GM21515 (cell line): Measurements from ENCODE around the gene LRRC4C.

Source experiments
- ATAC-seq: cut with Tn5 transposase; IDR thresholded peaks from one replicate; pipeline ENCODE4 v1.9.1; 2021; ENCODE audit not compliant: unreplicated experiment

The LRRC4C gene

DNA sequence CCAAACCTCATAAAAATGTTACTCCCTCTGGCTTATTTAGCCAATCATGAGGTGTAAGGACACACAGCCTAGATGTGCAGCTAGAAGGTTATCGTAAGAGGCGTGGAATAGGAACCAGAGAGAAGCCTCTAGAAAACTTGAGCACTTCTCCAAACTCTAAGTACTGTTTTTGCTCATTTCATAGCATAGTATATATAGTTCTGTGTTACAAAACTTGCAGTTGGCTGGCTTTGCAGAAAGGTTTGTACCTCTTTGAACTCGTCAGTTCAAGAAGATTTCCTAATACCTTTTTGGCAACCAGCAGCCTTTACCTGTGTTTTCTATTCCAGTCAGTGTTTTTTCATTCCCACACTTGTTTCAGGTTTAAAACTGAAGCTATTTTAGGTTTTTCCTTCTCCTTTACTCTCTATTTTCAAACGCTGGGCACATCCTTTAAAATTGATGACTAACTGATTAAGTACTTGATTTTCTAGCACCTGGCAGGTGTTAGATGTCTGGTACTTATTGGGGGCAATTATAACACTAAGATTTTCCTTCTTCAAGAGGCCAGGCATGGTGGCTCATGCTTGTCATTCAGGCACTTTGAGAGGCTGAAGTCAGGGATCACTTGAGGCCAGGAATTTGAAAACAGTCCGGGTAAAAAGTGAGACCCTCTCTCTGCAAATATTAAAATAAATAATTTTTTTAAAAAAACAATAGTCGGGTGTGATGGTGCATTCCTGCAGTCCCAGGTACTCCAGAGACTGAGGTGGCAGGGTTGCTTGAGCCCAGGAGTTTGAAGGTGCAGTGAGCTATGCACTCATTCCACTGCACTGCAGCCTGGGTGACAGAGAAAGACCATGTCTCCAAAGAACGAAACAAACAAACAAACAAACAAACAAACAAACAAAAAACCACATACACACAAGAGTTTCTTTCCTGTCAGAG, 125.2 kb downstream of the LRRC4C start:
- ATAC-seq = no peak

DNA sequence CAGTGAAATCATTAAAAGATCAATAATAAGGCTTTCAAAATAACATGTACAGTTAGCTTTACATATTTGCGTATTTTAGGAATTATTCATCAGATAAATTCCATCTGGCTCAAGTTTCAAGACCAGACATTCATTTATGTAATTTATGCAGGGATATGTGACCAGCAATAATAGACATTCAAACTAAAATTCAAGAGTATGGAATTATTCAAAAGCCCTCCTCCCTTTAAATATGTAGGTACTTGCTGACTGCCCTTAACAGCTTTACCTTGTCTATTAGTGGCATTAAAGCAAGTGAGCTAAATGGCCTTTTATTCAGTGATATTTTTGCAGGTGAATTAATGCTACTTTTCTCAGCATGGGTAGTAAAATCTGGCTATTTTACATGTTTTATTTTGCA, 126.1 kb downstream of the LRRC4C start:
- ATAC-seq = no peak

DNA sequence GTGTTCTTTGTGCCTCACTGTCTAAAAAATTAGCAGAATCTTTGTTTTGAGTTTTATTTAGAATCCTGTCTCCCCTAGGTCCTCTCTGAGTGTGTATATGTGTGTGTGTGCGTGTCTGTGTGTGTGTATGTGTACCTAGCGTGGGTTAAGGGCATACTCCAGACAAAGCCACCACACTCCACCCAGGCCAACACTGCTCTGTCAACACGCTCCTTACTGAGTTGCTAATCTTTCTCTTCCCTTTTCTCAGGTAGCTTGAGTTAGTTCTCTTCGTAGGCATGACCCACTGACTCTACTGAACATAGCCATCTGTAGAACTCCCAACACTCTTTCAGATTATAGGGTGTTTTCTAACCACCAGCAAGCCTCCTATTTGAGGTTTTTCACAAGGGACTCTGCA, 131.1 kb downstream of the LRRC4C start:
- no peak for ATAC-seq

DNA sequence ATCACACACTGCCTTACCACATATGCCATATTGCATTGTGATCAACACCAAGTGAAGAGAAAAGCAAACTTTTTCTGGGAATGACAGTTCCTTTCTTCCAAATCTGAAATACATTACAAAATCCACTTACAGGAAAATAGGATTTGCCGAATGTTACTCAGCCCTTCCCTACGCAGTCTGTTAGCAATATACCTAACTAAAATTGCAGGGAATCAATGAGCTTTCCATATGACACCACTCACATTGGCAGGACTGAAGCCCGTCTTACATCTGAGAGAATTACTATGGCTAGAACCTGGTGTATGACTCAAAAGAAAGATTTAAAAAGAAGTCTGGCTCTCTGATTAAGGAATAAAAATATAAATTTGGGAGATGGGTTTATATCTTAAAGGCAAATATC, 136.0 kb downstream of the LRRC4C start:
- no peak for ATAC-seq

DNA sequence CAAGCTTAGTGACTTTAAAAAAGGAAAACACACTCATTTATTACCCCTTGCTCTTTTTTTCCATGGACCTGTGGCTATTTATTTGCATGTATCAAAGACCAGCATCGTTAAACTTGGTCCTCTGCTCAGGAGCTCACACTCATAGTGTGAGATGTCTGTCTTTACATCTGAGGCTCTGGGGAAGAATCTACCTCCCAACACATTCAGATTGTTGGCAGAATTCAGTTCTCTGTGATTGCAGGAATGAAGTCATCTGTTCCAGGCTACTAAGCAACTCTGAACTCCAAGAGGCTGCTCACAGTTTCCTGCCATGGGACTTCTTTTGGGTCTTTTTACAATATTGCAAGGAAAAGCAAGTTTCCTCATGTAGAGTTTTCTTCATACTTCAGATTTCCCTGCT, 138.8 kb downstream of the LRRC4C start:
- no peak for ATAC-seq

DNA sequence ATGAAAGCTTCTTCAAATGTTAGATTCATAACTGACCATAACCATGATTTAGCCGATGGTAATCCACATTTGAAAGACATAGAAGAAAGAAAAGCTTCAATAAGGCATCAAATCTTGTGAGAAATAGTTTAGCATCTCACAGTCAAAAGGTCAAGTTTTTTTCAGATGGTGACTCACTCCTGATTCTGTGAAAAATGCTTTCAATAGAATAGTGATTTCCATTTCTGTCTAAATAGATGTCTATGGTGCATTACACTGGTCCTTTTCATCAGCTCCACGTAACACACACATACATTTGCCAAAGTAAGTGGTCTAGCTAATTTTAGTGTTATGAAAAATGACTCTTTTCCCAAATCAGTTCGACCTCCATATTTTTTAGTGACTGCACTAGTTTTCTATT, 139.2 kb downstream of the LRRC4C start:
- no peak for ATAC-seq

DNA sequence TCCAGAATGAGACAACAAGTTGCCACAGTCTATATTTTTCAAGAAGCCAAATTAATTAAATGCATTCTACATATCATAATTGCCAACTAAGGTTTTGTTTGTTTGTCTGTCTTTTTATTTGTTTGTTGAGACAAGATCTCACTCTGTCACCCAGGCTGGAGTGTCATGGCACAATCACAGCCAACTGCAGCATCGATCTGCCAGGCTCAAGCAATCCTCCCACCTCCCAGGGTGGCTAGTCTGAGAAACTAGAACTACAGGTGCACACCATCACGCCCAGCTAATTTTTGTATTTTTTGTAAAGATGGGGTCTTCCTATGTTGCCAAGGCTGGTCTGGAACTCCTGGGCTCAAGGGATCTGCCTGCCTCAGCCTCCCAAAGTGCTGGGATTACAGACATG, 140.0 kb downstream of the LRRC4C start:
- ATAC-seq = no peak

DNA sequence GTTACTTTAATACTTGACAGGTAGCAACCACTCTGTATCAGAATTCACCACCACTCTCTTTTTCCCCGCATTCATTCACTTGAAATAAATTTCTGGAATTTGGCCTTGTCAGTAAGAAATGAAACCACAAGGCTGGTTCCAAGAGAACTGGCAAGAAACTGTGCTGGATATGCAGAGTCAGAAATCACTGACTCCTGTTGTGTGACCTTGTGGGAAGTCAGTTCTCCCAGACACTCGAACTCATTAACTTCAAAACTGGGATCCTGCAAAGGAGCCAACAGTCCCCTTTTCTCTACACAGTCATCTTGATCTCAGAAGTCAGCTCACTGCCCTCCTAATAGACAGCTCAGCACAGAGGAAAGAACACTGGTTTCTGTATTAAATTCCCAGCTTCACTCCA, 142.7 kb downstream of the LRRC4C start:
- no peak for ATAC-seq

DNA sequence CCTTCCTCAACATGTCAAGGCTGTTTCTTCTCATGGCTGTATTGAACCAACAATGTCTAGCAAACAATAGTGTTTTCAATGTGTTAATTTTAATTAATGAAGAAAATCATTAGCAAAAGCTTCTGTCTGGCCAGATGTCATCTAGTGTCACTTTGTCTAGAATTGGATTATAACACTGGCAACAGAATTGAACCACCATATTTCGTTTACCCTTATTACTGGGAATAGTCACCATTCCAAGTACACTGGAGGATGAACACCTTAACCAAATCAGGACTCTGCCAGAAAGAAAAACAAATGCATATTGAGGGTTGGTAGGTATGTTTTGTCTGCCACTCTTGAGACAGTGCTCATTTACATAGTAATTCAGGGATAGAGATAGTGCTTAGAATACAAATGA, 146.2 kb downstream of the LRRC4C start:
- no peak for ATAC-seq

DNA sequence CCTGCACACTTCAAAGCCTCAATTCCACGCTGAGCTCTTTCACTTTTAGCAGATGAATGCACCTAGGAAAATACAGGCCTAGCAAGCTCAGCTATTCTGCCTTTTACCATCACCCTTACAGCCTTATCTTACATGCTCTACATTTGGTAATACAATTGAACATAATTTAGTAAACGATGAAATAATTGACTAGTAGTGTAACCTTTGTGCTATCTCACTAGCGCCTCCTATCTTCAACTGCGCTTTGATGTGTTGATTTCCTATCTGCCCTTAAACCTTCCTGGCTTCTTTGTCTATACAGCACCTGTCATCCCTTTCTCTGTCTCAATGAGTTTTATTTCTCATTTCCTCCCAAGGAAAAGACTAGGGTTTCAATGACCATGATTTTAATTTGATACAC, 149.7 kb downstream of the LRRC4C start:
- peak; percentile 28 for ATAC-seq

DNA sequence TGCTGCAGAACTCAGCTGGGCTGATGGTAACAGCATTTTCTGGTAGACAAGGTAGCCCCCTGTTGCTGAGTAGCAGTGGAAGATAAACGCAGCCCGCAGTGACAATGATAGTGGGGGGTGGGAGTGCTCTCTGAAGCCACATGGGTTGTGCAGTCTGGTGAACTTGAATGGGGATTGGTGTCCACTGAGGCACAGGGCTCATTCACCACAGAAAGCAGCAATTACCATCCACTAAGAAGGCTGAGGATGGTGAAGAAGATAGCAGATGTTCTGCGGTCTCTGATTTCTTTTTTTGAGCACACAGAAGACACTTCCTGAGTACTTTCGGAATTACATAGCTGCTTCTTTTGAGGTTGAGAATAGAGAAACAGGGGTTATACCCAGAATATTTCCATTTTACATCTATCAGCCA, 150.3 kb downstream of the LRRC4C start:
- peak; percentile 88 for ATAC-seq

DNA sequence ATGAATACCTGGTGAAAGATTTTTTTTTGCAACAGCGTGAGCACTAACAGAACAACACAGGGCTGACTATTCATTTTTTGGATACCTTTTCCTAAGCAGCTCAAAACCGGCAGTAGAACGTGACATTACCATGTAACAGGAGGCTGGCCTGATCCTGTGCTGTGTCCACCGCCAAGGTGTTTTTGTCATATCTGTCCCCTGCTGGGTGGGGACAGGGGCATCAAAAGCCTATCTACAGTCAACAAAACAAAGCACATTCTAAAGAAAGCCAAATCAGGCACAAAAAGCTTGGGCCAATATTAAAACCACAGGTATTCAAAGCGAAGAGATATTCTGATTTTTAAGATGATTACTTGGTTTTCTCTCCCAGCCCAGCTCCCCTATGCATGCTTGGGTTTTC, 151.2 kb downstream of the LRRC4C start:
- ATAC-seq = no peak

DNA sequence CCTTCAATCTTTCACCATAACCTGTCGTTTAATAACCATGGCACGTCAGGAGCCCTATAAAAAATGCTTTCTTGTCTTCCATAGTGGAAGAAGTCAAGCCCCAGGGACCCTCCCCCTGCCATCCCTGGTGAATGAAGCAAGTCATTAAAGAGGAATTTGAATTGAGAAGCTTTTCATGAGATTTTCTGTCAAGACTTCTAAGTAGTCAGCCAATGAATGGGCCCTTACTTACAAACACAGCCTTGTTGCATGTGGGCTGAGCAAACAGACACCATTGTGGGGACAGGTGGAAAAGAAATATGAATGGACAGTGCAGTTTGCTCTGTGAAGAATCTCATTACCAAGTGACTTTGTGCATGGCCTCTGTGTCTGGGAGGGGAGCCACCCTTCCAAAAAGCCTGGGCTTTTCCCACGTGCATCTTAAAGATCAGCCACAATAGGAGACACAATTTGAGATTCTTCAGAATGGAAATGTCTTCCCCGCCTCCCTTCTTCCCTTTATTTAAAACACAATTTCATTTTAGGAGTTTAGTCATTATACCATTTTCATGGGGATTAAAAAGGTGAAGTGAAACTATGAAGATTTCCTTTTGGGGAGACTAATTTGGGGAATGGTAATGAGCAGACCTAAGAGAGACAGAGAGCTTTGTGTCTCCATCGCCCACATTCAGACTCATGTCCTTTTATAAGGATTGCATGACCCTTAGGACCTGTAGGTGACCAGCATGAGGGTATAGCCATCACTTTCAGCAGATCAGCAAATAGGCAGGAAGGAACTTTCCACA, 152.0 kb downstream of the LRRC4C start:
- ATAC-seq = no peak

DNA sequence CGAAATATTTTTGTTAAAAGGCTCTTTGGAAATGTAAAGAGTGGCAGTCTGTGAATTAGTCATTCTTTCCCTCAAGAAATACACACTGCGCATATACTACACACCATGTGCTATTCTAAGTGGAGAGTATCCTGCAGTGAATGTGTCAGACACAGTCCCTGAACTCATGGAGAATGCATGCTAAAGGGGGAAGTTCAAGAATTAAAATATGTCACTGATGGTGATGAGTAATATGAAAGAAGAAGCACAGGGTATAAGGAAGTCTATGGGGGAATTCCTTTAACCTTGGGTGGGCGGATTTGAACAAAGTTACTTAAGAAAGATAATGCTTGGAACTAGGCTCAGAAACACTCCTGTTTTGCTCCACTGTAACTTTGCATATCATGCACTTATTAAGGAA, 153.0 kb downstream of the LRRC4C start:
- no peak for ATAC-seq

DNA sequence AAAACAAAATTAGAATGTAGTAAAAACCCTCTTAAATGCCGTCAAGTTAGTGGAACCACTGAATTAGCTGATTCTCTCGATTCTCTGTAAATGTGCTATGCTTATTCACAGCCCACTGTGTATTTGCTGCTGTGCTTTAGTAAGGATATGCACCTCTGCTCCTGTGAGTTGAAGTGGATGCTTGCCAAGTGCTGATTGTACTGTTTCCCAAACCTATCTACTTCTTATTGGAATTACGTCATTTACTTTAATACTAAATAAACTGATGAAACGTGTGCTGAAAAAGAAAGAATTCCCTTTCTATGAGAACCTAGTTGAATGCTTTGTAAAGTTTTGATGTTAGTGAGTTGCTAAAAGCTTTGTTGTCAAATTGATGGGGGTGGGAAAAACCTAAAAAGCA, 158.4 kb downstream of the LRRC4C start:
- no peak for ATAC-seq

DNA sequence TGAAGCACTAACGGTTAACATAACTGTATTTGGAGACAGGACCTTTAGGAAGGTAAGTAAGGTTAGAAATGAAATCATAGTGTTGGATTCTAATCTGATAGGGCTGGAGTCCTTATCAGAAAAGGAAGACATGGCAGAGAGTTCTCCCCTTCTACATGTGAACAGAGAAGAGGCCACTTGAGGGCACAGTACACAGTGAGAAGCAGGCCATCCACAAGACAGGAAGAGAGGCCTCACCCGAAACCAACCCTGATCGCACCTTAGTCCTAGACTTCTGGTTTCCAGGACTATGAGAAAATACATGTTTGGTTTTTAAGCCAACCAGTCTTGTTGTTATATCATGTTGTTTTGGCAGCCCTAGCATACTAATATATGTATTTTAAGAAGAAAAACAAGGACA, 170.0 kb downstream of the LRRC4C start:
- ATAC-seq = peak; percentile 85

DNA sequence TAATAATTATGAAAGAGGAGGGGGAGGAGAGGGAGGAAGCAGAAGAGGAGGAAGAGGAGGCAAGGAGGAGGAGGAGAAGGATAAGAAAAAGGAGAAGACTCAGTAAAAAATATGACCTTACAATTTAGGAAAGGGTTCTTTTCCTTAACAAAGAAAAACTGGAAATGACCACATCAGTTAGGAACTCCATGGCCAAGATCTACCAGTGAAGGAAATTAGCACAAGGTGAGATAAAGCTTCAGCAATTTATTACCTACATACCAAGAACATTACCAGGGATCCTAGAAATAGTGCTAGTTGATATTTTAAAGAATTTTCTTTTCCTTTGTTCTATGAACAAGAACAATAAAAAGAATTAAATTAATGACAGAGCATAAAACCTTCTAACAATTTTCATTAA, 172.7 kb downstream of the LRRC4C start:
- no peak for ATAC-seq

DNA sequence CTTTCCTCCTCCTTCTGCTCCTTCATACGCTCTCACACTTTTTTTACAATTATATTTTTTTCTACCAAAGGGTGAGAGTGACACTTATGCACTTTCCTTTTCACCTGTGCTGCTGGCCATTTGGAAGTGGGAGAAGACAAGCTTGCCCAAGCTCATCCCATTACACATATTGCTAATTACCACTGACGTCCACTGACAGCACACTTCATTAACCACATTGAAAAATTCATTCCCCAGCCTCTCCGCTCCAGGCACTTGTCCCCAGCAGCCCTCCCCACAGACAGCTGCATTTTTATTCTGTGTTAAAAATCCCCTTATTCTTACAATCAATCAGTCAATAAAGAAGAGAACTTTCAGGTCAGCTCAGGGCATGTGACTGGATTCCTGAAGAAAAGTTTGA, 175.1 kb downstream of the LRRC4C start:
- ATAC-seq = no peak

DNA sequence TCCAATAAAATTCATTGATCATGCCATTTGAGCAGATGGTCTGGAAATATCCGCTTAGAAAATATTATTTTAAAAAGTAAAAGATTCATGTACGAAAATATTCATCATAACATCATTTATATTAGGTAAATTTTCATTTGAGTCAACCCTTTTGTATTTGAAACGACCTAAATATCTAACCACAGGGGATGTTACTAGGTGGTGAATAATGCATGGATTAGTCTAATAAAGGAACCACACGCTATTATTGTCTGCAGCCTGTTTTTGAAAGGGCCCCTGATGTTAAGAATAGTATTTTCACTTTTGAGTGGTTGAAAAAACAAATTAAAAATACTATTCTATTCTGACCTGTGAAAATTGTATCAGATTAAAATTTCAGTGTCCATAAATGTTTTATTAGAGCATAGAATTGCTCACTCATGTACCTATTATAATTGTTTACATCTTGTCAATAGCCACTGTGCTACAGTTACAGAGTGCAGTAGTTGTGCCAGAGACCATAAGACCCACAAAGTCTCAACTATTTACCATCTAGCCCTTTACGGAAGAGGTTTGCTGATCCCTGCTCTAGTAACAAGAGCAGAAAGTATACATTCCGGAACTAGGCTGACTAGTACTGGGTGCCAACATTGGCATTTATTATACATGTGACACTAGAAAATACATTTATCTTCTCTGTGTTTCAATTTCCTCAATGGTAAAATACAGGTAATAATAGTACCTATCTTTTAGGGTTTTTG, 176.1 kb downstream of the LRRC4C start:
- no peak for ATAC-seq

DNA sequence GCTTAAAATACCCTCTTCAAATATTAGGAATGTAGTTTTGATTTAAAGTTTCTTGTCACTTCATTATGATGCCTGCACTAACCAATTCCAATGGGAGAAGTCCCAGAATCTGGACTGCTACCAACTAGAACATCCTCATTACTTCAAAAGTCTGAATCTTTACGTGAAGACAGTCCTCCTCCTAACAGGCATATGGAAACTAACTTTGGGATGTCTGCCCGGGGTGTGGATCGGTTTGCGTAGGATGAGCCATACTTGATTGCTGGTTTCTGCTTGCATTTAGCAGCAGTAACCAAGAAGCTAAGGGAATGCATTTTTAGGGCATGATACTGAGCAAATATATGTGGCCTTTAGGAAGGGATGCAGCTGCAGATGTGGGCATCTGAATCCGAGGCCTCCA, 177.1 kb downstream of the LRRC4C start:
- ATAC-seq = no peak

DNA sequence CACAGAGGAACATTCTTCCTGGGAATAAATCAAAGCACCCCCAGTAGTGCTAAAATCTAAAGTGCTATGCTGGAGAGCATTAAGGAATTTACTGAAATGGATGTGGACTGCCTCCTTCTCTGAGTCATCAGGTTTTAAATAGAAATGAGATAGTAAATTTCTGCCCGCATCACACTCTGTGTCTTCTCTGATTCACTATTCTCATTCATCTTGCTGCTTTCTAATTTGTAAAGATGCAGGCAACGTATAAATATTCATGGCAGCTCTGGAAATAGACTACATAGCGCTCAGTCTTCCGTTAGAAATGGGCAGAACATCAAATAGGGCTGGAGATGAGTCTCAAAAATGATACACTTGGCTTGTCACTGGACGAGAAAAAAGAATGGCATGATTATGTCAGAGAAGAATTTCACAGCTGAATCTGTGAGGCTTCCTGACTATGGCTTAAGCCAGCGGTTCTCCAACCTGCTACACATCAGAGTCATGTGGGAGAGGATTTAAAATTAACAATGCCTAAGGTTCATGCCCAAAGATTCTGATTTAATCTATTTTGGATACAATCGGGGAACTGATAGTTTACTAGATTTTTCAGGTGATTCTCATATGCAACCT, 178.2 kb downstream of the LRRC4C start:
- no peak for ATAC-seq
